Neural cell (in vitro differentiated cells): Measurements from ENCODE around the gene SCO1. TPM values are rescaled to one million over a fixed set of nuclear protein-coding genes. Genes with fewer than 3 reads are reported as not detected.
A peak's percentile ranks its signal among the peaks of the same experiment; 100 is the strongest.

Source experiments
- H2AFZ ChIP-seq: fragments of 200-600, 300-800 bp; sonication (generic), shearing (Covaris generic); 2 replicates; pipeline ENCODE4 v1.6.0; 2014; ENCODE audit warnings: low read depth, mild to moderate bottlenecking, antibody characterized with exemption, low read length, moderate library complexity
- H3F3A ChIP-seq: fragments of 200-600 bp; shearing (Covaris generic); 2 replicates; pipeline ENCODE4 v1.6.1; 2016; ENCODE audit warnings: mild to moderate bottlenecking, moderate library complexity, mixed read lengths, antibody characterized with exemption, low read length; ENCODE audit not compliant: insufficient read depth, poor library complexity, severe bottlenecking
- H3K27ac ChIP-seq: fragments of 200-600, 300-800 bp; sonication (generic), shearing (Covaris generic); 2 replicates; pipeline ENCODE4 v1.5.1; 2014; ENCODE audit warnings: mild to moderate bottlenecking, low read length, moderate library complexity
- H3K27me3 ChIP-seq: fragments of 300-800, 200-600 bp; sonication (generic), shearing (Covaris generic); 2 replicates; pipeline ENCODE4 v1.6.0; 2014; ENCODE audit warnings: mild to moderate bottlenecking, low read depth, low read length, moderate library complexity; ENCODE audit not compliant: insufficient read depth
- H3K36me3 ChIP-seq: fragments of 300-800, 200-600 bp; sonication (generic), shearing (Covaris generic); 2 replicates; pipeline ENCODE4 v1.5.1; 2014; ENCODE audit warnings: mild to moderate bottlenecking, antibody characterized with exemption, low read length, moderate library complexity; ENCODE audit not compliant: insufficient read depth
- H3K4me2 ChIP-seq: fragments of 300-800, 200-600 bp; sonication (generic), shearing (Covaris generic); 2 replicates; pipeline ENCODE4 v1.6.0; 2014; ENCODE audit warnings: mild to moderate bottlenecking, low read length
- H3K4me3 ChIP-seq: fragments of 300-800, 200-600 bp; sonication (generic), shearing (Covaris generic); 2 replicates; pipeline ENCODE4 v1.5.1; 2014; ENCODE audit warnings: mild to moderate bottlenecking, low read length, moderate library complexity
- H3K79me2 ChIP-seq: fragments of 200-600 bp; shearing (Covaris generic); replicated peaks from 2 replicates; pipeline ENCODE4 v1.6.0; 2014; ENCODE audit warnings: mild to moderate bottlenecking, low read length, moderate library complexity; ENCODE audit not compliant: insufficient read depth
- H3K9ac ChIP-seq: fragments of 300-800, 200-600 bp; sonication (generic), shearing (Covaris generic); 2 replicates; pipeline ENCODE4 v1.6.1; 2016; ENCODE audit warnings: mild to moderate bottlenecking, low read length, mixed read lengths
- H3K9me2 ChIP-seq: fragments of 200-600 bp; shearing (Covaris generic); 2 replicates; pipeline ENCODE4 v1.6.1; 2016; ENCODE audit warnings: mild to moderate bottlenecking, low read length, mixed read lengths; ENCODE audit not compliant: insufficient read depth
- H3K9me3 ChIP-seq: fragments of 200-600, 300-800 bp; sonication (generic), shearing (Covaris generic); 2 replicates; pipeline ENCODE4 v1.6.1; 2016; ENCODE audit warnings: mild to moderate bottlenecking, mixed run types, low read length, moderate library complexity, mixed read lengths
- H4K20me1 ChIP-seq: fragments of 200-600 bp; shearing (Covaris generic); 2 replicates; pipeline ENCODE4 v1.6.1; 2016; ENCODE audit warnings: mild to moderate bottlenecking, mixed run types; ENCODE audit not compliant: insufficient read depth
- EP300 ChIP-seq: fragments of 450-650 bp; conservative IDR thresholded peaks from 2 replicates; pipeline ENCODE4 v1.6.1; 2014; ENCODE audit warnings: antibody characterized with exemption, mild to moderate bottlenecking, moderate library complexity; ENCODE audit not compliant: poor library complexity, severe bottlenecking
- EZH2 ChIP-seq: fragments of 200-600, 300-800 bp; shearing (Covaris generic), sonication (generic); IDR thresholded peaks from 2 replicates; pipeline ENCODE4 v1.6.1; 2014; ENCODE audit warnings: antibody characterized with exemption, low read length, borderline replicate concordance, mild to moderate bottlenecking; ENCODE audit not compliant: insufficient read depth, poor library complexity, severe bottlenecking
- MXI1 ChIP-seq: fragments of 450-650 bp; conservative IDR thresholded peaks from 2 replicates; pipeline ENCODE4 v1.6.1; 2014; ENCODE audit warnings: antibody characterized with exemption, mild to moderate bottlenecking; ENCODE audit not compliant: poor library complexity, severe bottlenecking
- POLR2AphosphoS5 ChIP-seq: IDR thresholded peaks from 2 replicates; pipeline ENCODE4 v1.6.1; 2012
- RAD21 ChIP-seq: fragments of 450-650 bp; conservative IDR thresholded peaks from 2 replicates; pipeline ENCODE4 v1.6.1; 2014; ENCODE audit warnings: antibody characterized with exemption, mild to moderate bottlenecking, moderate library complexity
- SMC3 ChIP-seq: fragments of 450-650 bp; conservative IDR thresholded peaks from 2 replicates; pipeline ENCODE4 v1.6.1; 2014; ENCODE audit warnings: antibody characterized with exemption, mild to moderate bottlenecking, moderate library complexity; ENCODE audit not compliant: poor library complexity
- TAF1 ChIP-seq: IDR thresholded peaks from 2 replicates; pipeline ENCODE4 v1.6.1; 2012; ENCODE audit warnings: low read depth
- polyA plus RNA-seq: library from polyadenylated mRNA; depleted of rRNA; stranded (reverse); fragments of >200 nt; gene quantifications from 2 replicates; pipeline ENCODE4 v1.2.3, GENCODE V29; 2014
- TF ChIP-seq, protein P1 (sequence below): IDR thresholded peaks from 2 replicates; pipeline ENCODE4 v1.6.1; 2012; ENCODE audit warnings: borderline replicate concordance
- TF ChIP-seq, protein P2 (sequence below): fragments of 450-650 bp; IDR thresholded peaks from 2 replicates; pipeline ENCODE4 v1.5.1; 2014; ENCODE audit warnings: antibody characterized with exemption, mild to moderate bottlenecking, moderate library complexity; ENCODE audit not compliant: poor library complexity, severe bottlenecking

Gene SCO1
- polyA plus RNA-seq, 1 donor from 2014 or later, result 28.8 TPM

DNA sequence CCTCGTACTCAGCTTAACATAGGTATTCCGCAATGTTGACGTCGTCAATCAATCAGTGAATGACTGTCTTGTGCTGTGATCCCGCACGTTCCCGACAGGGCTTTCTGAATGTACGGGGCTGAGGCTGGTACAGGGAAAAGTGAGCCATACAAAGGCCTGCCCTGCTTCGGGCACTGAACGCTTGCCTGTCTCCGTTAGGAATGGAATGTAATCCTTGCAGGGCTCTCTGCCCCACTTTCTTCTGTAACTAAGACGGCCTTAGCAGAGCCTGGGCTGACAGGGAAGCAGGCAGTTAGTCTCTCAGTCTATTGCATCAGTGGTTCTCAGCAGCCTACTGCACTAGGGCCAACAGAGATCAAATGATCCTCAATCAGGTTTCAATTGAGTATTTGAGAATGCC is 24.0 kb downstream of the SCO1 start:
- no peaks in the 10 kb centered on the region for H3K27me3 ChIP-seq
- H3K36me3 ChIP-seq, result no peaks in the 10 kb centered on the region
- H2AFZ ChIP-seq, result no peak overlapping the region
- peak overlapping the region; percentile 20 for H3K27ac ChIP-seq
- no peaks in the 10 kb centered on the region for H3K79me2 ChIP-seq
- H3K9me3 ChIP-seq, result no peaks in the 10 kb centered on the region
- no peak for TF ChIP-seq SMC3
- TF ChIP-seq, protein P1, sequence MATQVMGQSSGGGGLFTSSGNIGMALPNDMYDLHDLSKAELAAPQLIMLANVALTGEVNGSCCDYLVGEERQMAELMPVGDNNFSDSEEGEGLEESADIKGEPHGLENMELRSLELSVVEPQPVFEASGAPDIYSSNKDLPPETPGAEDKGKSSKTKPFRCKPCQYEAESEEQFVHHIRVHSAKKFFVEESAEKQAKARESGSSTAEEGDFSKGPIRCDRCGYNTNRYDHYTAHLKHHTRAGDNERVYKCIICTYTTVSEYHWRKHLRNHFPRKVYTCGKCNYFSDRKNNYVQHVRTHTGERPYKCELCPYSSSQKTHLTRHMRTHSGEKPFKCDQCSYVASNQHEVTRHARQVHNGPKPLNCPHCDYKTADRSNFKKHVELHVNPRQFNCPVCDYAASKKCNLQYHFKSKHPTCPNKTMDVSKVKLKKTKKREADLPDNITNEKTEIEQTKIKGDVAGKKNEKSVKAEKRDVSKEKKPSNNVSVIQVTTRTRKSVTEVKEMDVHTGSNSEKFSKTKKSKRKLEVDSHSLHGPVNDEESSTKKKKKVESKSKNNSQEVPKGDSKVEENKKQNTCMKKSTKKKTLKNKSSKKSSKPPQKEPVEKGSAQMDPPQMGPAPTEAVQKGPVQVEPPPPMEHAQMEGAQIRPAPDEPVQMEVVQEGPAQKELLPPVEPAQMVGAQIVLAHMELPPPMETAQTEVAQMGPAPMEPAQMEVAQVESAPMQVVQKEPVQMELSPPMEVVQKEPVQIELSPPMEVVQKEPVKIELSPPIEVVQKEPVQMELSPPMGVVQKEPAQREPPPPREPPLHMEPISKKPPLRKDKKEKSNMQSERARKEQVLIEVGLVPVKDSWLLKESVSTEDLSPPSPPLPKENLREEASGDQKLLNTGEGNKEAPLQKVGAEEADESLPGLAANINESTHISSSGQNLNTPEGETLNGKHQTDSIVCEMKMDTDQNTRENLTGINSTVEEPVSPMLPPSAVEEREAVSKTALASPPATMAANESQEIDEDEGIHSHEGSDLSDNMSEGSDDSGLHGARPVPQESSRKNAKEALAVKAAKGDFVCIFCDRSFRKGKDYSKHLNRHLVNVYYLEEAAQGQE, result no peak
- TF ChIP-seq, protein P2, sequence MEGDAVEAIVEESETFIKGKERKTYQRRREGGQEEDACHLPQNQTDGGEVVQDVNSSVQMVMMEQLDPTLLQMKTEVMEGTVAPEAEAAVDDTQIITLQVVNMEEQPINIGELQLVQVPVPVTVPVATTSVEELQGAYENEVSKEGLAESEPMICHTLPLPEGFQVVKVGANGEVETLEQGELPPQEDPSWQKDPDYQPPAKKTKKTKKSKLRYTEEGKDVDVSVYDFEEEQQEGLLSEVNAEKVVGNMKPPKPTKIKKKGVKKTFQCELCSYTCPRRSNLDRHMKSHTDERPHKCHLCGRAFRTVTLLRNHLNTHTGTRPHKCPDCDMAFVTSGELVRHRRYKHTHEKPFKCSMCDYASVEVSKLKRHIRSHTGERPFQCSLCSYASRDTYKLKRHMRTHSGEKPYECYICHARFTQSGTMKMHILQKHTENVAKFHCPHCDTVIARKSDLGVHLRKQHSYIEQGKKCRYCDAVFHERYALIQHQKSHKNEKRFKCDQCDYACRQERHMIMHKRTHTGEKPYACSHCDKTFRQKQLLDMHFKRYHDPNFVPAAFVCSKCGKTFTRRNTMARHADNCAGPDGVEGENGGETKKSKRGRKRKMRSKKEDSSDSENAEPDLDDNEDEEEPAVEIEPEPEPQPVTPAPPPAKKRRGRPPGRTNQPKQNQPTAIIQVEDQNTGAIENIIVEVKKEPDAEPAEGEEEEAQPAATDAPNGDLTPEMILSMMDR, result no peak
- no peak for TF ChIP-seq EZH2
- TF ChIP-seq RAD21, result no peak
- no peak for TF ChIP-seq MXI1
- no peak for TF ChIP-seq EP300
- no peak for TF ChIP-seq TAF1
- no peak for TF ChIP-seq POLR2AphosphoS5
- no peak overlapping the region for H3K9ac ChIP-seq
- H3K4me3 ChIP-seq, result no peak overlapping the region
- no peaks in the 10 kb centered on the region for H3F3A ChIP-seq
- no peaks in the 10 kb centered on the region for H4K20me1 ChIP-seq
- no peak overlapping the region for H3K4me2 ChIP-seq
- no peaks in the 10 kb centered on the region for H3K9me2 ChIP-seq

DNA sequence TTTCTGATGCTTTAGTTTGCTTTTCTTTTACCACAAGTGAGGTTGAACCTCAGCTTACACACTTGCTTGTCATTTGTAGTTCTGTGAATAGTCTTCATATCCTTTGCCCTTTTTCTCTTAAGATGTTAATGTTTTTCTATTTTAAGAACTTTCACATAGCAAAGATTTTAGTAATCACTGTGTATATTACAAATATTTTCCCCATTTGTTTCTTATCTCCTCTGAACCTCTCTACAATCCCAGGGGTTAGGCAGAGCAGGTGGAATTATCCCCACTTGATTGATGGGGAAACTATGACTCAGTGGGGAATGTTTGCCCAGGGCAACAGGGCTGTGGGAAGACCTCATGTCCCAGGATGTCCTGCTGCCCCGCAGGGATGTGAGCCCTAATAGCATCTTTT is 28.6 kb downstream of the SCO1 start:
- Histone ChIP-seq H3F3A (no peaks in the 10 kb centered on the region), H3K27ac (no peak overlapping the region), H3K9ac (no peak overlapping the region), H3K9me2 (no peaks in the 10 kb centered on the region), H3K4me2 (no peak overlapping the region), H2AFZ (no peak overlapping the region), H3K36me3 (no peaks in the 10 kb centered on the region), H3K9me3 (no peaks in the 10 kb centered on the region), H3K4me3 (no peak overlapping the region), H4K20me1 (no peaks in the 10 kb centered on the region), H3K27me3 (no peaks in the 10 kb centered on the region), H3K79me2 (no peaks in the 10 kb centered on the region)
- no peak for TF ChIP-seq TAF1
- TF ChIP-seq, protein P1, result no peak
- no peak for TF ChIP-seq POLR2AphosphoS5
- TF ChIP-seq EP300, result no peak
- TF ChIP-seq, protein P2, result no peak
- no peak for TF ChIP-seq EZH2
- TF ChIP-seq SMC3, result no peak
- no peak for TF ChIP-seq MXI1
- no peak for TF ChIP-seq RAD21
